Right ventricle myocardium superior (tissue), 1 donor: ENCODE measurements around the gene CDK15. TPM values are rescaled to one million over a fixed set of nuclear protein-coding genes. Genes with fewer than 3 reads are reported as not detected.

Experiments
- ATAC-seq: fragments of 200-7000 bp; cut with Tn5 transposase; one replicate; pipeline ENCODE4 v1.9.1; 2020; ENCODE audit warnings: mild to moderate bottlenecking; ENCODE audit not compliant: poor library complexity
- DNase-seq: peaks from one replicate; pipeline ENCODE4 v3.0.0-alpha.2; 2020
- intact Hi-C: fragments of 100-400 bp; cut with DNase I; formaldehyde crosslinking; loops from one replicate; pipeline ENCODE4 v1.11.2; 2022
- total RNA-seq: library from RNA; stranded (reverse); fragmentation: NEBNext Ultra II Directional; extraction: Animal tissue kit (Norgen Biotek cat#: 25700); gene quantifications from one replicate; pipeline ENCODE4 v1.2.1, GENCODE V29; 2021
- donor health status: DM: no; HTN: yes; CAD: no; lungs with severe emphysema.

Gene CDK15
- total RNA-seq, 1 donor from 2014 or later = 0.43 TPM

- ATAC-seq = no peak
- intact Hi-C loops = no loop called here
- no peak for DNase-seq
These were observed 81.6 kb downstream of the CDK15 start for GRCh38 chr2:201887773-201888425.

- ATAC-seq = no peak
- intact Hi-C loops = no loop called here
- DNase-seq = no peak
These were observed 82.1 kb downstream of the CDK15 start for GRCh38 chr2:201888426-201888800.

GRCh38 chr2:201890453-201890852 lies 84.1 kb downstream of the CDK15 start:
- intact Hi-C loops = no loop called here
- DNase-seq (no peak), ATAC-seq (no peak)

- ATAC-seq (no peak), DNase-seq (no peak)
- intact Hi-C loops = no loop called here
These were observed 85.3 kb downstream of the CDK15 start for GRCh38 chr2:201891676-201892075.

- intact Hi-C loops = no loop called here
- ATAC-seq (no peak), DNase-seq (no peak)
These were observed 86.2 kb downstream of the CDK15 start for GRCh38 chr2:201892516-201892915.

GRCh38 chr2:201900362-201900761 lies 94.0 kb downstream of the CDK15 start:
- intact Hi-C loops = no loop called here
- DNase-seq (no peak), ATAC-seq (no peak)

GRCh38 chr2:201901786-201902185 lies 95.4 kb downstream of the CDK15 start:
- ATAC-seq (no peak), DNase-seq (no peak)
- intact Hi-C loops = no loop called here

GRCh38 chr2:201904538-201905420 lies 98.4 kb downstream of the CDK15 start:
- no peak for ATAC-seq

GRCh38 chr2:201906777-201907562 lies 100.6 kb downstream of the CDK15 start:
- peak; percentile 79 for ATAC-seq

More at GRCh38 chr2:201904538-201905420, 98.4 kb downstream of the CDK15 start:
- DNase-seq = no peak
- intact Hi-C loops = no loop called here

GRCh38 chr2:201907563-201907881 lies 101.2 kb downstream of the CDK15 start:
- DNase-seq = no peak
- ATAC-seq = no peak
- intact Hi-C loops = no loop called here

More at GRCh38 chr2:201906777-201907562, 100.6 kb downstream of the CDK15 start:
- intact Hi-C loops = no loop called here
- no peak for DNase-seq

GRCh38 chr2:201908901-201909300 lies 102.6 kb downstream of the CDK15 start:
- intact Hi-C loops = no loop called here
- ATAC-seq = no peak

GRCh38 chr2:201909348-201909747 lies 103.0 kb downstream of the CDK15 start:
- no peak for ATAC-seq
- intact Hi-C loops = no loop called here
- no peak for DNase-seq

More at GRCh38 chr2:201908901-201909300, 102.6 kb downstream of the CDK15 start:
- DNase-seq = no peak

- DNase-seq (no peak), ATAC-seq (peak; percentile 28)
- intact Hi-C loops = no loop called here
These were observed 103.6 kb downstream of the CDK15 start for GRCh38 chr2:201909961-201910361.

GRCh38 chr2:201911372-201911771 lies 105.0 kb downstream of the CDK15 start:
- no peak for DNase-seq
- no peak for ATAC-seq
- intact Hi-C loops = no loop called here

- intact Hi-C loops = no loop called here
- DNase-seq = no peak
- no peak for ATAC-seq
These were observed 106.9 kb downstream of the CDK15 start for GRCh38 chr2:201913201-201913600.

- intact Hi-C loops = no loop called here
- no peak for DNase-seq
- ATAC-seq = no peak
These were observed 109.1 kb downstream of the CDK15 start for GRCh38 chr2:201915446-201915845.

GRCh38 chr2:201916565-201916964 lies 110.2 kb downstream of the CDK15 start:
- intact Hi-C loops = no loop called here
- DNase-seq = no peak
- no peak for ATAC-seq

- intact Hi-C loops = no loop called here
- ATAC-seq (no peak), DNase-seq (no peak)
These were observed 112.4 kb downstream of the CDK15 start for GRCh38 chr2:201918616-201919307.

- ATAC-seq = no peak
- DNase-seq = no peak
- intact Hi-C loops = no loop called here
These were observed 112.9 kb downstream of the CDK15 start for GRCh38 chr2:201919308-201919634.
